HFFc6 (cell line): Measurements from ENCODE around the gene OAS2. TPM values are rescaled to one million over a fixed set of nuclear protein-coding genes. Genes with fewer than 3 reads are reported as not detected.

Experiments
- DNase-seq: peaks from one replicate; pipeline ENCODE4 v3.0.0-alpha.2; 2018
- H3K27ac Mint-ChIP-seq: 2 replicates; pipeline ENCODE4 v1.8.0; 2020; ENCODE audit warnings: mild to moderate bottlenecking, mixed read lengths
- H3K27me3 Mint-ChIP-seq: 2 replicates; pipeline ENCODE4 v1.8.0; 2021; ENCODE audit warnings: mild to moderate bottlenecking, moderate library complexity, mixed read lengths; ENCODE audit not compliant: insufficient read depth
- H3K36me3 Mint-ChIP-seq: 2 replicates; pipeline ENCODE4 v1.8.0; 2021; ENCODE audit warnings: low read depth, mixed read lengths
- H3K4me1 Mint-ChIP-seq: 2 replicates; pipeline ENCODE4 v1.8.0; 2020; ENCODE audit warnings: low read depth, mixed read lengths
- H3K4me3 Mint-ChIP-seq: 2 replicates; pipeline ENCODE4 v1.8.0; 2020; ENCODE audit warnings: mild to moderate bottlenecking, moderate library complexity, mixed read lengths
- H3K9me3 Mint-ChIP-seq: 2 replicates; pipeline ENCODE4 v1.8.0; 2020; ENCODE audit warnings: mild to moderate bottlenecking, mixed read lengths
- total RNA-seq, 6 experiments: library from RNA; stranded (reverse); fragmentation: NEBNext Ultra II Directional; extraction: Animal tissue kit (Norgen Biotek cat#: 25700); gene quantifications; 2 replicates in 1 of 6; 3 replicates in 5 of 6; pipeline ENCODE4 v1.2.3, GENCODE V29; 2021
- TF ChIP-seq, protein P1 (sequence below): fragments of 200-600 bp; sonication (generic); IDR thresholded peaks from 2 replicates; pipeline ENCODE4 v1.5.0; 2021; ENCODE audit warnings: antibody characterized with exemption, mild to moderate bottlenecking

The OAS2 gene
- total RNA-seq, 6 experiments from 2014 or later: 0.28 to 0.63 (median 0.47) TPM

DNA sequence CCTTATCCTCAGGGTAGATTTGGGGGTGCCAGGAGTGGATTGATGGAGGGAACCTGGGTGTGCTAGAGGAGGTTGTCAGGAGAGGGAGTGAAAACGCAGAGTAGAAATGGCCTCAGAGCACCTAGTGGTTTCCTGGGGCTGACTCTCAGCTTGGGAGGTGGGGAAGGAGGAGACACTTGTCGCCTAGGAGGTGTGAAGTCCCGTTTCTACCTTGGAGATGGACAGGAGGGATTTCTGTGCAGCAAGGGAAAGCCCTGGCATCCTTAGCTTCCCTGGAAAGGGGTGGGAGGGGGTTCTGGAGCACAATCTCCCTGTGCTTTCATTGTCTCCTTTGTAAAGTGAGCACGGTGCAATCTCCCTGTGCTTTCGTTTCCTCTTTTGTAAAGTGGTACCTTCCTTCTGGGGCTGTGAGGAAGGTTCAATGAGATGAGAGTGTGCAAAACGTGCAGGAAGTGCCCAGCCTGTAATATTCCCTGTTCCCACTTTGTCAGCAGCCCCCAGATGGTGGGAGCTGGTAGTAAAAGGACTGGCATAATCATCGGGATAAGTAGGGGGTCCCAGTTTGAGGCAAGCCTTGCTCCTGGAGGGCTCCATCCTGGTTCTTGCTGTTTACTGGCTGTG lies 38.4 kb upstream of the OAS2 start:
- Mint-ChIP-seq H3K27ac (no peak overlapping the region), H3K4me1 (peaks cover 24% of the 10 kb centered on the region), H3K9me3 (no peaks in the 10 kb centered on the region), H3K4me3 (peak overlapping the region; percentile 96), H3K36me3 (no peaks in the 10 kb centered on the region), H3K27me3 (no peaks in the 10 kb centered on the region)
- no peak for DNase-seq
- TF ChIP-seq, protein P1, sequence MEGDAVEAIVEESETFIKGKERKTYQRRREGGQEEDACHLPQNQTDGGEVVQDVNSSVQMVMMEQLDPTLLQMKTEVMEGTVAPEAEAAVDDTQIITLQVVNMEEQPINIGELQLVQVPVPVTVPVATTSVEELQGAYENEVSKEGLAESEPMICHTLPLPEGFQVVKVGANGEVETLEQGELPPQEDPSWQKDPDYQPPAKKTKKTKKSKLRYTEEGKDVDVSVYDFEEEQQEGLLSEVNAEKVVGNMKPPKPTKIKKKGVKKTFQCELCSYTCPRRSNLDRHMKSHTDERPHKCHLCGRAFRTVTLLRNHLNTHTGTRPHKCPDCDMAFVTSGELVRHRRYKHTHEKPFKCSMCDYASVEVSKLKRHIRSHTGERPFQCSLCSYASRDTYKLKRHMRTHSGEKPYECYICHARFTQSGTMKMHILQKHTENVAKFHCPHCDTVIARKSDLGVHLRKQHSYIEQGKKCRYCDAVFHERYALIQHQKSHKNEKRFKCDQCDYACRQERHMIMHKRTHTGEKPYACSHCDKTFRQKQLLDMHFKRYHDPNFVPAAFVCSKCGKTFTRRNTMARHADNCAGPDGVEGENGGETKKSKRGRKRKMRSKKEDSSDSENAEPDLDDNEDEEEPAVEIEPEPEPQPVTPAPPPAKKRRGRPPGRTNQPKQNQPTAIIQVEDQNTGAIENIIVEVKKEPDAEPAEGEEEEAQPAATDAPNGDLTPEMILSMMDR: no peak

DNA sequence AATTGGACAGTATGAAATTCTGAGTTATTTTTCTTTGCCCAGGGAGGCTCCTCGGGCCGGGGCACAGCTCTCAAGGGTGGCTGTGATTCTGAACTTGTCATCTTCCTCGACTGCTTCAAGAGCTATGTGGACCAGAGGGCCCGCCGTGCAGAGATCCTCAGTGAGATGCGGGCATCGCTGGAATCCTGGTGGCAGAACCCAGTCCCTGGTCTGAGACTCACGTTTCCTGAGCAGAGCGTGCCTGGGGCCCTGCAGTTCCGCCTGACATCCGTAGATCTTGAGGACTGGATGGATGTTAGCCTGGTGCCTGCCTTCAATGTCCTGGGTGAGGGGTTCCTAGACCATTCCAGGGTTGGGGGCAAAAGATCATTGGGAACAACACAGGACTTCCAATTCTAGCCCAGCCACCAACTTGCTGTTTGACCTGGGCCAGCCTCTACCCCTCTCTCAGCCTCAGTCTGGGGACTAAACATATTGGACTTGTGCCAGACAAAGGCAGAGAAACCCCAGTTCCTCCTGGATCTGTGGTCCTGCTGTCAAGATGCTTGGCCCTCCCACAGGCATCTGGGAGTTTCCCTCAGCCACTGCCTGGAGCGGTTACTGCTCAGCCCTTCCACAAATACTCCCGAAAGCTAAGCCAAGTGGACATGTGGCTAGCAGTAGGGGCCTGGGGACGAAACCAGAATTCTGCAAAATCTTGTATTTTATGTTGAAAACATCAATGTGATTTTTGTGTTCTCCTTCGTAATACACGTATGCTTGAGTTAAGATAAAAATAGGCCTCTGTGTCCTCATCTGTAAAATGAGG lies 36.6 kb upstream of the OAS2 start:
- DNase-seq: no peak
- H3K27ac Mint-ChIP-seq: no peak overlapping the region
- no peaks in the 10 kb centered on the region for H3K9me3 Mint-ChIP-seq
- no peak overlapping the region for H3K4me3 Mint-ChIP-seq
- peaks cover 24% of the 10 kb centered on the region for H3K4me1 Mint-ChIP-seq
- no peaks in the 10 kb centered on the region for H3K36me3 Mint-ChIP-seq
- TF ChIP-seq, protein P1: no peak
- no peaks in the 10 kb centered on the region for H3K27me3 Mint-ChIP-seq

DNA sequence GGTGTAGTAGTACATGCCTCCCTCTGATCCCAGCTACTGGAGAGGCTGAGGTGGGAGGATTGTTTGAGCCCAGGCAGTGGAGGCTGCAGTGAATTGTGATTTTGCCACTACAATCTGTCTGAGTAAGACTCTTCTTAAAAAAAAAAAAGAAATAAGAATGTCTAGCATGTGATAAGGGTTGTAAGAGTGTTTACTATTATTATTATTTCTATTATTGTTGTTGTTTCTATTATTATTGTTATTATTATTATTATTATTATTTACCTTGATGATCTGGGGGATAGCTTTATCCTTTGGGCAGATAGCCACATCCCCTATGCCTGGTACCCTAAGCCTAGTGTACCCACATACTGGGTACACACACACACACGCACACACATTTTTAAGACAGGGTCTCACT lies 35.7 kb upstream of the OAS2 start:
- no peak for DNase-seq
- no peak overlapping the region for H3K27ac Mint-ChIP-seq
- H3K4me3 Mint-ChIP-seq: no peak overlapping the region
- H3K4me1 Mint-ChIP-seq: peaks cover 24% of the 10 kb centered on the region
- no peaks in the 10 kb centered on the region for H3K9me3 Mint-ChIP-seq
- H3K36me3 Mint-ChIP-seq: peaks cover 7% of the 10 kb centered on the region; the same call in 1 of the 2 replicates
- H3K27me3 Mint-ChIP-seq: no peaks in the 10 kb centered on the region
- TF ChIP-seq, protein P1: no peak

DNA sequence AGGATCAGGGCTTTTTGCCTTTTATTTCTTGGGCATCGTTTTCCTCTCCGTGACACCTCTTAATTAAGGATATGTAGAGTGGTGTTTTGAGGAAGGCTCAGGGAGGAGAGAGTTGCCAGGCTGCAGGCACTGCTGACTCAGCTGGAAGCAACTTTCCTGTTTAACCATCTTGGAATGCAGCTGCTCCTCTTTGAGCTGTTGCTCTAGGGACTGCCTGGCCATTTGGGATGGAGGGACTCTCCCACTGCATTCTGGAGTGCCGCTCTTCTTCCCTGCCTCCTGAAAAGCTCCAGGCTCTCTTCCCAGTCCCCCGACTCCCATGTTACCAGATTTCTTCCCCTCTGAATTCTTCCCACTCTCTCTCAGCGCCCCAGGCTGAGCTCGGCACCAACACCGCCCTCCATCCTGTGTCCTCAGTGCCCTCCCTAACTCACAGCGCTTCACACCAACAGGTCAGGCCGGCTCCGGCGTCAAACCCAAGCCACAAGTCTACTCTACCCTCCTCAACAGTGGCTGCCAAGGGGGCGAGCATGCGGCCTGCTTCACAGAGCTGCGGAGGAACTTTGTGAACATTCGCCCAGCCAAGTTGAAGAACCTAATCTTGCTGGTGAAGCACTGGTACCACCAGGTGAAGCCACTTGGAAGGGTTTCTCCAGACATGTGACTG lies 34.2 kb upstream of the OAS2 start:
- no peak overlapping the region for H3K4me3 Mint-ChIP-seq
- TF ChIP-seq, protein P1: no peak
- H3K36me3 Mint-ChIP-seq: peaks cover 7% of the 10 kb centered on the region; the same call in 1 of the 2 replicates
- no peak for DNase-seq
- no peaks in the 10 kb centered on the region for H3K27me3 Mint-ChIP-seq
- H3K4me1 Mint-ChIP-seq: peaks cover 11% of the 10 kb centered on the region
- no peak overlapping the region for H3K27ac Mint-ChIP-seq
- no peaks in the 10 kb centered on the region for H3K9me3 Mint-ChIP-seq

DNA sequence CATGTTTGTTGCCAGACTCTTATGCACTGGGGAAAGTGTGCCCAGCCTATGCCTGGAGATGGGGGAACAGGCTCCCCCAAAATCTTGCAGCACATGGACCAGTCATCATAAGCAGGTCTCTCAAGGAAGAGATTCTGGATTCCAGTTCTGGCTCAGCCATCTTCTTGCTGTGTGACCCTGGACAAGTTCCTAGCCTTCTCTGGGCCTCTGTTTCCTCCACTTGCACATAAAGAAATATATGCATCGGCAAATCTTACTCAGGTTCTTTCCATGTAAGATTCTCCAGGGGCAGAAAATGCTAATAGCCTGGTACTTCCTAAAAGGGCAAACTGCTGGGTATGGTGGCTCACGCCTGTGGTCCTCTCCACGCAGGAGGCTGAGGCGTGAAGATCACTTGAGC lies 32.8 kb upstream of the OAS2 start:
- Mint-ChIP-seq H3K4me1 (no peaks in the 10 kb centered on the region), H3K27ac (no peak overlapping the region), H3K9me3 (no peaks in the 10 kb centered on the region), H3K4me3 (no peak overlapping the region), H3K27me3 (no peaks in the 10 kb centered on the region), H3K36me3 (peaks cover 7% of the 10 kb centered on the region; the same call in 1 of the 2 replicates)
- DNase-seq: no peak
- TF ChIP-seq, protein P1: no peak
